B cell (primary cell): ENCODE data around the gene OGDH. TPM values are rescaled to one million over a fixed set of nuclear protein-coding genes. Genes with fewer than 3 reads are reported as not detected.

ENCODE experiments used
- ATAC-seq: fragments of 200-7000 bp; cut with Tn5 transposase; one replicate; pipeline ENCODE4 v1.10.0; 2021; ENCODE audit warnings: low read depth, mild to moderate bottlenecking, moderate number of reproducible peaks, moderate library complexity
- CTCF ChIA-PET: fragments of 350-600 bp; sonication (Branson Sonifier 250); formaldehyde crosslinking; loops from one replicate; lab custom pipeline; 2021; ENCODE audit warnings: antibody characterized with exemption, inconsistent platforms; lab: Charles Lee
- POLR2A ChIA-PET: fragments of 350-600 bp; sonication (Branson Sonifier 250); formaldehyde crosslinking; loops from one replicate; lab custom pipeline; 2021; ENCODE audit warnings: antibody characterized with exemption; lab: Charles Lee
- DNase-seq: peaks from one replicate; pipeline ENCODE4 v3.0.0; 2013
- H2AFZ ChIP-seq: 2 replicates; pipeline ENCODE4 v1.6.1; 2012; ENCODE audit warnings: mild to moderate bottlenecking, low read depth, low read length; ENCODE audit not compliant: insufficient read depth, poor library complexity, severe bottlenecking
- H3K27ac ChIP-seq, 2 donors: 1 replicate in 1 of 2; 2 replicates in 1 of 2; pipeline ENCODE4 v1.5.1; 2012 to 2013; ENCODE audit warnings: low read length in 2 of 2, mild to moderate bottlenecking in 2 of 2, moderate library complexity in 1 of 2
- H3K27me3 ChIP-seq, 4 experiments: fragments of 200-600 bp in 1 of 4; sonication (generic) in 1 of 4; replicated peaks in 1 of 4; 1 replicate in 2 of 4; 2 replicates in 2 of 4; pipeline versions ENCODE4 v1.6.1 to v1.7.0; 2013 to 2016; ENCODE audit warnings: low read length in 3 of 4, mild to moderate bottlenecking in 2 of 4, mixed read lengths in 1 of 4, moderate library complexity in 1 of 4; ENCODE audit not compliant: insufficient read depth in 4 of 4, control insufficient read depth in 3 of 4; ENCODE audit errors: control extremely low read depth in 1 of 4
- H3K36me3 ChIP-seq, 2 experiments: replicated peaks in 1 of 2; 1 replicate in 1 of 2; 2 replicates in 1 of 2; pipeline versions ENCODE4 v1.6.1 to v1.7.1; 2013; ENCODE audit warnings: low read length in 1 of 2; ENCODE audit not compliant: insufficient read depth in 2 of 2, control insufficient read depth in 1 of 2; ENCODE audit errors: control extremely low read depth in 1 of 2, extremely low read depth in 1 of 2
- H3K4me1 ChIP-seq, 2 donors: fragments of 200-600 bp in 1 of 2; sonication (generic) in 1 of 2; 1 replicate in 1 of 2; 2 replicates in 1 of 2; pipeline versions ENCODE4 v1.5.1 to v1.6.1; 2013 to 2017; ENCODE audit warnings: low read length in 2 of 2; ENCODE audit not compliant: control insufficient read depth in 2 of 2, insufficient read depth in 2 of 2
- H3K4me2 ChIP-seq: replicated peaks from 2 replicates; pipeline ENCODE3; 2012; ENCODE audit warnings: mild to moderate bottlenecking, low read depth, low read length; ENCODE audit not compliant: poor library complexity, severe bottlenecking
- H3K4me3 ChIP-seq, 5 experiments: fragments of 200-600 bp in 1 of 5; sonication (generic) in 1 of 5; 1 replicate in 3 of 5; 2 replicates in 2 of 5; pipeline versions ENCODE4 v1.5.1 to v1.7.0; 2011 to 2016; ENCODE audit warnings: low read length in 4 of 5, mild to moderate bottlenecking in 4 of 5, low read depth in 2 of 5, control low read depth in 1 of 5, moderate library complexity in 1 of 5; ENCODE audit not compliant: insufficient read depth in 1 of 5; ENCODE audit errors: control extremely low read depth in 1 of 5, extremely low read depth in 1 of 5
- H3K79me2 ChIP-seq: fragments of 200-600 bp; sonication (generic); one replicate; pipeline ENCODE4 v1.6.0; 2016; ENCODE audit warnings: low read length; ENCODE audit not compliant: control insufficient read depth, insufficient read depth
- H3K9ac ChIP-seq: fragments of 200-600 bp; sonication (generic); 2 replicates; pipeline ENCODE4 v1.6.1; 2017; ENCODE audit warnings: mild to moderate bottlenecking, low read length, moderate library complexity
- H3K9me3 ChIP-seq, 3 donors: one replicate each; pipeline versions ENCODE4 v1.6.1 to v1.7.1; 2013; ENCODE audit warnings: low read length in 2 of 3; ENCODE audit not compliant: control insufficient read depth in 2 of 3, insufficient read depth in 1 of 3; ENCODE audit errors: control extremely low read depth in 1 of 3
- H4K20me1 ChIP-seq: 2 replicates; pipeline ENCODE4 v1.6.0; 2012; ENCODE audit warnings: mild to moderate bottlenecking, low read length; ENCODE audit not compliant: insufficient read depth, control insufficient read depth, poor library complexity, severe bottlenecking
- H3K27ac Mint-ChIP-seq: one replicate; pipeline ENCODE4 v1.8.0; 2021; ENCODE audit warnings: mixed read lengths
- H3K27me3 Mint-ChIP-seq: one replicate; pipeline ENCODE4 v1.8.0; 2021; ENCODE audit warnings: mixed read lengths
- H3K4me1 Mint-ChIP-seq: one replicate; pipeline ENCODE4 v1.8.0; 2021; ENCODE audit warnings: mixed read lengths
- H3K4me3 Mint-ChIP-seq: one replicate; pipeline ENCODE4 v1.8.0; 2021; ENCODE audit warnings: mixed read lengths
- H3K9me3 Mint-ChIP-seq: one replicate; pipeline ENCODE4 v1.8.0; 2022; ENCODE audit warnings: mixed read lengths; ENCODE audit not compliant: insufficient read depth
- EZH2 ChIP-seq: IDR thresholded peaks from 2 replicates; pipeline ENCODE4 v1.6.1; 2012; ENCODE audit warnings: borderline replicate concordance, low read depth, mild to moderate bottlenecking, moderate library complexity, low read length; ENCODE audit not compliant: insufficient read depth, poor library complexity, severe bottlenecking
- WGBS: methylation state at CpG from one replicate; pipeline ENCODE4 v1.1.5; 2013; ENCODE audit warnings: missing lambda C conversion rate; ENCODE audit not compliant: insufficient coverage; 5-methylcytosine and 5-hydroxymethylcytosine counted together
- intact Hi-C: fragments of 100-400 bp; cut with micrococcal nuclease; formaldehyde crosslinking; loops from one replicate; pipeline ENCODE4 v1.10.0; 2022
- polyA plus RNA-seq: library from polyadenylated mRNA; depleted of rRNA; stranded (reverse); fragments of >200 nt; gene quantifications from 2 replicates; pipeline ENCODE4 v1.2.3, GENCODE V29; 2012
- total RNA-seq, 2 donors: library from RNA; stranded (reverse); fragments of 120-200 nt in 1 of 2; gene quantifications; 1 replicate in 1 of 2; 2 replicates in 1 of 2; pipeline versions ENCODE4 v1.2.3 to v1.2.4, GENCODE V29; 2013 to 2022
- TF ChIP-seq, protein P1 (sequence below): fragments of 200-600 bp; IDR thresholded peaks from one replicate; pipeline ENCODE4 v1.8.0; 2022; ENCODE audit warnings: antibody characterized with exemption, mild to moderate bottlenecking

OGDH gene
- total and polyA plus RNA-seq, 2 donors (not counting 1 experiment from before 2014, with no cell fraction given): 42.6 to 80.2 TPM

DNA sequence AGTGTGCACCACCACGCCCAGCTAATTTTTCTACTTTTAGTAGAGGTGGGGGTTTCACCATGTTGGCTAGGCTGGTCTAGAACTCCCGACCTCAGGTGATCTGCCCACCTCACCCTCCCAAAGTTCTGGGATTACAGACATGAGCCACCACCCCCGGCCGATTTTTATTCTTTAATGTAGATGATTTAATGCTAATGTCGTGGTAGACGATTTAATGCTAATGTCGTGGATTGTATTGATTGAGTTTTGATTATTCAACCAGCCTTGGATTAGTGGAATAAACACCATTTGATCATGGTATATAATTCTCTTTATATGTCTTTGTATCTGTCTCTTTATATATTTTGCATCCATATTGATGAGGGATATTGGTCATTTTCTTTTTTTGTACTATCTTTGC is 52.6 kb downstream of the OGDH start:
- TF ChIP-seq, protein P1, sequence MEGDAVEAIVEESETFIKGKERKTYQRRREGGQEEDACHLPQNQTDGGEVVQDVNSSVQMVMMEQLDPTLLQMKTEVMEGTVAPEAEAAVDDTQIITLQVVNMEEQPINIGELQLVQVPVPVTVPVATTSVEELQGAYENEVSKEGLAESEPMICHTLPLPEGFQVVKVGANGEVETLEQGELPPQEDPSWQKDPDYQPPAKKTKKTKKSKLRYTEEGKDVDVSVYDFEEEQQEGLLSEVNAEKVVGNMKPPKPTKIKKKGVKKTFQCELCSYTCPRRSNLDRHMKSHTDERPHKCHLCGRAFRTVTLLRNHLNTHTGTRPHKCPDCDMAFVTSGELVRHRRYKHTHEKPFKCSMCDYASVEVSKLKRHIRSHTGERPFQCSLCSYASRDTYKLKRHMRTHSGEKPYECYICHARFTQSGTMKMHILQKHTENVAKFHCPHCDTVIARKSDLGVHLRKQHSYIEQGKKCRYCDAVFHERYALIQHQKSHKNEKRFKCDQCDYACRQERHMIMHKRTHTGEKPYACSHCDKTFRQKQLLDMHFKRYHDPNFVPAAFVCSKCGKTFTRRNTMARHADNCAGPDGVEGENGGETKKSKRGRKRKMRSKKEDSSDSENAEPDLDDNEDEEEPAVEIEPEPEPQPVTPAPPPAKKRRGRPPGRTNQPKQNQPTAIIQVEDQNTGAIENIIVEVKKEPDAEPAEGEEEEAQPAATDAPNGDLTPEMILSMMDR: no peak
- TF ChIP-seq EZH2: no peak
- WGBS: no CpG with 5 or more reads among the region's 7 CpGs
- peaks cover 7% of the 10 kb centered on the region for H3K79me2 ChIP-seq
- H3K9ac ChIP-seq: no peak overlapping the region
- ChIA-PET POLR2A (interaction anchor here (0.6 kb wide), 1 partner anchor 89 kb away, joined by 3 read pairs; no protein-coding TSS in a partner anchor), CTCF (interaction anchor here (1.3 kb wide), 1 partner anchor 19 kb away, joined by 3 read pairs; no protein-coding TSS in a partner anchor)
- peaks cover 3 to 31% of the 10 kb centered on the region in 2 experiments for H3K36me3 ChIP-seq
- H3K9me3 ChIP-seq: peaks cover 0 to 14% (median 14%) of the 10 kb centered on the region in 3 donors
- no peaks in the 10 kb centered on the region for H3K27me3 Mint-ChIP-seq
- H3K27ac Mint-ChIP-seq: no peak overlapping the region
- H3K4me2 ChIP-seq: no peak overlapping the region
- no peaks in the 10 kb centered on the region for H3K27me3 ChIP-seq
- H2AFZ ChIP-seq: no peak overlapping the region
- H3K4me1 Mint-ChIP-seq: no peaks in the 10 kb centered on the region
- H4K20me1 ChIP-seq: no peaks in the 10 kb centered on the region
- H3K9me3 Mint-ChIP-seq: peaks cover 3% of the 10 kb centered on the region
- ATAC-seq (no peak), DNase-seq (no peak)
- no peak overlapping the region for H3K27ac ChIP-seq
- H3K4me1 ChIP-seq: no peaks in the 10 kb centered on the region
- no peak overlapping the region for H3K4me3 Mint-ChIP-seq
- H3K4me3 ChIP-seq: no peak overlapping the region
- intact Hi-C loops: no loop called here

DNA sequence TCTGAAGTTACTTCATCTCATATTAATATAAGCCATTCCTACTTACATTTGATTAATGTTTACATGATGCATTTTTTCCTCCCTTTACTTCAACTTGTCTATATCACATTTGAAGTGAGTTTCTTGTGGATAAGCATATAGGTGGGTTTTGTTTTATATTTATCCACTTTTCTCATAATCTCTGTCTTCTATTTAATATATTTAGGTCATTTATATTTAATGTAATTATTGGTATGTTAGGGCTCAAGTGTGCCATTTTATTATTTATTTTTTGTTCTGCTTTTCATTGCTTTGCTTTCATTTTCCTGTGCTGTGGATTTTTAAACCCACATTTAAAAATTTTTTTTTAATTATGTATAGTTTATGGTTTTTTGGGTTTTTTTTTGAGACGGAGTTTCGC is 54.8 kb downstream of the OGDH start:
- peaks cover 0 to 14% (median 14%) of the 10 kb centered on the region in 3 donors for H3K9me3 ChIP-seq
- no peak overlapping the region for H3K4me3 ChIP-seq
- Mint-ChIP-seq H3K9me3 (peaks cover 3% of the 10 kb centered on the region), H3K4me1 (peaks cover 2% of the 10 kb centered on the region), H3K4me3 (no peak overlapping the region), H3K27me3 (no peaks in the 10 kb centered on the region), H3K27ac (no peak overlapping the region)
- no peaks in the 10 kb centered on the region for H3K27me3 ChIP-seq
- intact Hi-C loops: no loop called here
- POLR2A ChIA-PET: no interaction called here
- TF ChIP-seq, protein P1: no peak
- no peak for TF ChIP-seq EZH2
- peaks cover 14% of the 10 kb centered on the region for H3K79me2 ChIP-seq
- ATAC-seq: no peak
- peaks cover 3 to 24% of the 10 kb centered on the region in 2 experiments for H3K36me3 ChIP-seq
- H3K4me1 ChIP-seq: no peaks in the 10 kb centered on the region
- no peak overlapping the region for H2AFZ ChIP-seq
- CTCF ChIA-PET: no interaction called here
- H3K4me2 ChIP-seq: no peak overlapping the region
- H3K9ac ChIP-seq: no peak overlapping the region
- no peak for DNase-seq
- WGBS: no CpG with 5 or more reads among the region's 2 CpGs
- H4K20me1 ChIP-seq: no peaks in the 10 kb centered on the region
- no peak overlapping the region for H3K27ac ChIP-seq
